ENCODE measurements around the gene UBAP1. TPM values are rescaled to one million over a fixed set of nuclear protein-coding genes. Genes with fewer than 3 reads are reported as not detected.
"Not testable (repeated sequence)": the region's sequence is repeated elsewhere in the genome, so short reads cannot be mapped to it uniquely, and the experiment has no call there.

UBAP1 gene
- total and polyA plus RNA-seq, 4 donors = 32.3 to 74.1 (median 51.6) TPM

GRCh38 chr9:34242830-34243229 lies 64.0 kb downstream of the UBAP1 start:
- 27% methylated on average over 2 of the region's 2 CpGs for WGBS (ENCODE audit: insufficient coverage)
- Histone ChIP-seq H3K4me1 (ENCODE audit: control insufficient read depth, insufficient read depth, low read length) (peaks cover 10% of the 10 kb centered on the region), H3K36me3 (ENCODE audit: control insufficient read depth, insufficient read depth, low read length) (peaks cover 24% of the 10 kb centered on the region), H3K4me3 (ENCODE audit: low read depth, low read length) (no peak overlapping the region), H3K9me3 (ENCODE audit: control insufficient read depth, insufficient read depth, low read length) (no peaks in the 10 kb centered on the region), H3K27me3 (ENCODE audit: control insufficient read depth, insufficient read depth, low read length) (no peaks in the 10 kb centered on the region), H3K27ac (ENCODE audit: low read depth, low read length) (peak overlapping the region; percentile 57)
- peak in 2 of 6 donors; percentile 22 to 46 for DNase-seq (ENCODE audit: low read depth in 4 of 6, low spot score in 6 of 6)

GRCh38 chr9:34245212-34245611 lies 66.4 kb downstream of the UBAP1 start:
- Histone ChIP-seq H3K4me1 (ENCODE audit: control insufficient read depth, insufficient read depth, low read length) (peaks cover 10% of the 10 kb centered on the region), H3K36me3 (ENCODE audit: control insufficient read depth, insufficient read depth, low read length) (peaks cover 41% of the 10 kb centered on the region)
- H3K27me3 ChIP-seq (ENCODE audit: control insufficient read depth, insufficient read depth, low read length); H3K9me3 ChIP-seq (ENCODE audit: control insufficient read depth, insufficient read depth, low read length); H3K4me3 ChIP-seq (ENCODE audit: low read depth, low read length); H3K27ac ChIP-seq (ENCODE audit: low read depth, low read length); DNase-seq (ENCODE audit: low read depth in 4 of 6, low spot score in 6 of 6): not testable (repeated sequence)
- no CpG with 5 or more reads among the region's 2 CpGs for WGBS (ENCODE audit: insufficient coverage)

- DNase-seq (ENCODE audit: low read depth in 4 of 6, low spot score in 6 of 6) = no peak
- WGBS (ENCODE audit: insufficient coverage) = 100% methylated on average over 1 of the region's 2 CpGs
- Histone ChIP-seq H3K9me3 (ENCODE audit: control insufficient read depth, insufficient read depth, low read length) (no peaks in the 10 kb centered on the region), H3K36me3 (ENCODE audit: control insufficient read depth, insufficient read depth, low read length) (peaks cover 50% of the 10 kb centered on the region), H3K4me1 (ENCODE audit: control insufficient read depth, insufficient read depth, low read length) (peaks cover 19% of the 10 kb centered on the region), H3K27ac (ENCODE audit: low read depth, low read length) (no peak overlapping the region), H3K27me3 (ENCODE audit: control insufficient read depth, insufficient read depth, low read length) (no peaks in the 10 kb centered on the region), H3K4me3 (ENCODE audit: low read depth, low read length) (no peak overlapping the region)
Measured at GRCh38 chr9:34246453-34246852, 67.6 kb downstream of the UBAP1 start.

GRCh38 chr9:34247782-34248181 lies 68.9 kb downstream of the UBAP1 start:
- H3K27me3 ChIP-seq (ENCODE audit: control insufficient read depth, insufficient read depth, low read length); DNase-seq (ENCODE audit: low read depth in 4 of 6, low spot score in 6 of 6); H3K27ac ChIP-seq (ENCODE audit: low read depth, low read length); H3K9me3 ChIP-seq (ENCODE audit: control insufficient read depth, insufficient read depth, low read length); H3K4me3 ChIP-seq (ENCODE audit: low read depth, low read length): not testable (repeated sequence)
- WGBS (ENCODE audit: insufficient coverage) = no CpG with 5 or more reads among the region's 4 CpGs
- peaks cover 43% of the 10 kb centered on the region for H3K36me3 ChIP-seq (ENCODE audit: control insufficient read depth, insufficient read depth, low read length)
- peaks cover 24% of the 10 kb centered on the region for H3K4me1 ChIP-seq (ENCODE audit: control insufficient read depth, insufficient read depth, low read length)

GRCh38 chr9:34249274-34249673 lies 70.4 kb downstream of the UBAP1 start:
- Histone ChIP-seq H3K27me3 (ENCODE audit: control insufficient read depth, insufficient read depth, low read length) (no peaks in the 10 kb centered on the region), H3K4me1 (ENCODE audit: control insufficient read depth, insufficient read depth, low read length) (peaks cover 32% of the 10 kb centered on the region), H3K27ac (ENCODE audit: low read depth, low read length) (no peak overlapping the region), H3K36me3 (ENCODE audit: control insufficient read depth, insufficient read depth, low read length) (peaks cover 37% of the 10 kb centered on the region), H3K9me3 (ENCODE audit: control insufficient read depth, insufficient read depth, low read length) (no peaks in the 10 kb centered on the region), H3K4me3 (ENCODE audit: low read depth, low read length) (no peak overlapping the region)
- no peak for DNase-seq (ENCODE audit: low read depth in 4 of 6, low spot score in 6 of 6)
- WGBS (ENCODE audit: insufficient coverage) = 89% methylated on average over 7 of the region's 7 CpGs

- peaks cover 49% of the 10 kb centered on the region for H3K36me3 ChIP-seq (ENCODE audit: control insufficient read depth, insufficient read depth, low read length)
- 94% methylated on average over 2 of the region's 2 CpGs for WGBS (ENCODE audit: insufficient coverage)
Measured at GRCh38 chr9:34250721-34251120, 71.9 kb downstream of the UBAP1 start.

GRCh38 chr9:34252016-34252415 lies 73.2 kb downstream of the UBAP1 start:
- no peak overlapping the region for H3K4me3 ChIP-seq (ENCODE audit: low read depth, low read length)
- no peaks in the 10 kb centered on the region for H3K27me3 ChIP-seq (ENCODE audit: control insufficient read depth, insufficient read depth, low read length)
- DNase-seq (ENCODE audit: low read depth in 4 of 6, low spot score in 6 of 6) = peak in 3 of 6 donors; percentile 35 to 74 (median 74)
- peak overlapping the region; percentile 48 for H3K27ac ChIP-seq (ENCODE audit: low read depth, low read length)
- H3K4me1 ChIP-seq (ENCODE audit: control insufficient read depth, insufficient read depth, low read length) = peaks cover 57% of the 10 kb centered on the region
- no peaks in the 10 kb centered on the region for H3K9me3 ChIP-seq (ENCODE audit: control insufficient read depth, insufficient read depth, low read length)
- H3K36me3 ChIP-seq (ENCODE audit: control insufficient read depth, insufficient read depth, low read length) = peaks cover 60% of the 10 kb centered on the region

More at GRCh38 chr9:34250721-34251120, 71.9 kb downstream of the UBAP1 start:
- Histone ChIP-seq H3K4me3 (ENCODE audit: low read depth, low read length) (no peak overlapping the region), H3K4me1 (ENCODE audit: control insufficient read depth, insufficient read depth, low read length) (peaks cover 47% of the 10 kb centered on the region), H3K27ac (ENCODE audit: low read depth, low read length) (no peak overlapping the region), H3K27me3 (ENCODE audit: control insufficient read depth, insufficient read depth, low read length) (no peaks in the 10 kb centered on the region), H3K9me3 (ENCODE audit: control insufficient read depth, insufficient read depth, low read length) (no peaks in the 10 kb centered on the region)
- no peak for DNase-seq (ENCODE audit: low read depth in 4 of 6, low spot score in 6 of 6)

- Histone ChIP-seq H3K27ac (ENCODE audit: low read depth, low read length) (peak overlapping the region; percentile 48), H3K4me3 (ENCODE audit: low read depth, low read length) (no peak overlapping the region), H3K36me3 (ENCODE audit: control insufficient read depth, insufficient read depth, low read length) (peaks cover 67% of the 10 kb centered on the region), H3K4me1 (ENCODE audit: control insufficient read depth, insufficient read depth, low read length) (peaks cover 63% of the 10 kb centered on the region), H3K27me3 (ENCODE audit: control insufficient read depth, insufficient read depth, low read length) (no peaks in the 10 kb centered on the region), H3K9me3 (ENCODE audit: control insufficient read depth, insufficient read depth, low read length) (no peaks in the 10 kb centered on the region)
- 30% methylated on average over 9 of the region's 10 CpGs for WGBS (ENCODE audit: insufficient coverage)
- peak in 4 of 6 donors; percentile 39 to 77 (median 60) for DNase-seq (ENCODE audit: low read depth in 4 of 6, low spot score in 6 of 6)
Measured at GRCh38 chr9:34252670-34253459, 74.0 kb downstream of the UBAP1 start.

- no peaks in the 10 kb centered on the region for H3K9me3 ChIP-seq (ENCODE audit: control insufficient read depth, insufficient read depth, low read length)
- 9% methylated on average over 2 of the region's 3 CpGs for WGBS (ENCODE audit: insufficient coverage)
- DNase-seq (ENCODE audit: low read depth in 4 of 6, low spot score in 6 of 6) = peak in 3 of 6 donors; percentile 19 to 68 (median 57)
- peaks cover 63% of the 10 kb centered on the region for H3K4me1 ChIP-seq (ENCODE audit: control insufficient read depth, insufficient read depth, low read length)
- H3K27me3 ChIP-seq (ENCODE audit: control insufficient read depth, insufficient read depth, low read length) = no peaks in the 10 kb centered on the region
- no peak overlapping the region for H3K4me3 ChIP-seq (ENCODE audit: low read depth, low read length)
- H3K27ac ChIP-seq (ENCODE audit: low read depth, low read length) = peak overlapping the region; percentile 52
- H3K36me3 ChIP-seq (ENCODE audit: control insufficient read depth, insufficient read depth, low read length) = peaks cover 67% of the 10 kb centered on the region
Measured at GRCh38 chr9:34253460-34253837, 74.6 kb downstream of the UBAP1 start.

Measured in spinal cord (tissue), 10 donors.